Psoas muscle (tissue), 8 donors: ENCODE results near the gene CPEB2. TPM values are rescaled to one million over a fixed set of nuclear protein-coding genes. Genes with fewer than 3 reads are reported as not detected.

ENCODE experiments used
- ATAC-seq, 4 donors: fragments of 200-7000 bp; cut with Tn5 transposase; one replicate each; pipeline ENCODE4 v1.9.1; 2020; ENCODE audit warnings: moderate library complexity in 3 of 4, mild to moderate bottlenecking in 2 of 4
- DNase-seq, 2 donors: peaks; one replicate each; pipeline ENCODE4 v3.0.0-alpha.2; 2020
- H3K27ac ChIP-seq: fragments of 200-600 bp; one replicate; pipeline ENCODE4 v1.8.0; 2022
- H3K27me3 ChIP-seq, 3 donors: fragments of 200-600 bp in 1 of 3; one replicate each; pipeline versions ENCODE4 v1.6.1 to v1.8.0; 2013 to 2022; ENCODE audit warnings: low read length in 2 of 3, mild to moderate bottlenecking in 2 of 3, moderate library complexity in 1 of 3; ENCODE audit not compliant: insufficient read depth in 3 of 3
- H3K36me3 ChIP-seq, 2 donors: fragments of 200-600 bp in 1 of 2; one replicate each; pipeline versions ENCODE4 v1.6.1 to v1.8.0; 2013 to 2022; ENCODE audit warnings: low read depth in 1 of 2, mild to moderate bottlenecking in 1 of 2, moderate library complexity in 1 of 2; ENCODE audit not compliant: insufficient read depth in 1 of 2
- H3K4me1 ChIP-seq: fragments of 200-600 bp; one replicate; pipeline ENCODE4 v1.8.0; 2022
- H3K4me3 ChIP-seq: fragments of 200-600 bp; one replicate; pipeline ENCODE4 v1.8.0; 2022; ENCODE audit warnings: mild to moderate bottlenecking
- H3K9me3 ChIP-seq: fragments of 200-600 bp; one replicate; pipeline ENCODE4 v1.8.0; 2022
- WGBS, 3 donors: extraction: QIAGEN DNeasy Blood & Tissue Kit; methylation state at CpG; one replicate each; pipeline versions ENCODE4 v1.1.6 to v1.1.7; 2013; 5-methylcytosine and 5-hydroxymethylcytosine counted together
- intact Hi-C, 2 donors: fragments of 100-400 bp; cut with DNase I; formaldehyde crosslinking; loops; one replicate each; pipeline versions ENCODE4 v1.11.0 to v1.14.2; 2022
- polyA plus RNA-seq, 3 donors: library from polyadenylated mRNA; stranded (reverse); fragments of 200-250 nt; gene quantifications; one replicate each; pipeline ENCODE4 v1.2.3, GENCODE V29; 2013
- total RNA-seq, 4 donors: library from RNA; stranded (reverse); fragmentation: NEBNext Ultra II Directional in 2 of 4; extraction: Animal tissue kit (Norgen Biotek cat#: 25700) in 2 of 4; gene quantifications; one replicate each; pipeline versions ENCODE4 v1.2.1 to v1.2.4, GENCODE V29; 2021 to 2023
- TF ChIP-seq, protein P1 (sequence below): fragments of 200-600 bp; IDR thresholded peaks from one replicate; pipeline ENCODE4 v1.8.0; 2022; ENCODE audit warnings: antibody characterized with exemption
- donor health status: healthy with polysubstance abuse.
- donor health status: DM: no; HTN: no; CAD: no; lungs with moderate emphysema.
- donor health status: Bipolar disorder and iron deficiency.
- donor health status: healthy.
- donor health status: DM: yes; HTN: yes; CAD: no.
- donor health status: DM: no; HTN: no; CAD: no.
- donor health status: DM: no; HTN: no; CAD: no.
- donor health status: DM: yes; HTN: yes; CAD: no.

CPEB2 gene
- total and polyA plus RNA-seq, 7 donors: 2.5 to 14.0 (median 6.0) TPM

DNA sequence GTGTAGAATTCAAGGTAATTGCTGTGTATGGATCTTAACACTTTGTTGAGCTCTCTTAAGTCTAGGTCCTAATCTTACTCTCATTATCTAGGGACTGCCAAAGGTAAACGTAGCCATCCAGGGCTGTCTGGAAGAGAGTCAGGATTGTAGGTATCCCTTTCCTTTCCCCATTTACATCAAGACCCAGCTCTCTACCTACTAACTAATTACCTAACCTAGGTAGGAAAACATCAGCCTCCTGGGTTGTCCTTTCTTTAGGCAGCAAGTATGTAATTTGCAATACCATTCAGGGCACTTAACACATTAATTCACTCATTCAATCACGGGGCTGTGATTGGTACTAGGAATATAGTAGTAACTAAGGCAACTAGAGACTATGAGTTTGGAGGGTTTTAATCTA, 15.2 kb upstream of the CPEB2 start:
- H3K9me3 ChIP-seq: no peaks in the 10 kb centered on the region
- ATAC-seq: no peak
- no peaks in the 10 kb centered on the region for H3K27me3 ChIP-seq

DNA sequence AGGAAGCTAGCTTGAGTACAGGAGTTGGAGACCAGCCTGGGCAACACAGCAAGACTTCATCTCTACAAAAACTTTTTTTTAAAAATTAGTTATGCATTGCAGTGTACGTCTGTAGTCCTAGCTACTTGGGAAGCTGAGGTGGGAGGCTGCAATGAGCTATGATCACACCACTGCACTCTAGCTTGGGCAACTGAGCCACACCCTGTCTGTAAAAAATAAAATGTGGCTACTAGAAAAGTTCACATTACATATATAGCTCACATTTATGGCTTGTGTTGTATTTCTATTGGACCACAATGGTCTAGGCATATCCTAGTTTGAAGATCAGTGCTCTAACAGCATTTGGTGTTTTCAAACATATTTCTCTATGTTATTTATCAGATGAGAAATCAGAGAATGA, 11.8 kb upstream of the CPEB2 start:
- intact Hi-C loops: loop anchor here (10.0 kb wide), 2 partner anchors 126 to 1336 kb away; no protein-coding TSS in a partner anchor
- no peak overlapping the region for H3K4me3 ChIP-seq
- no peak for ATAC-seq
- TF ChIP-seq, protein P1, sequence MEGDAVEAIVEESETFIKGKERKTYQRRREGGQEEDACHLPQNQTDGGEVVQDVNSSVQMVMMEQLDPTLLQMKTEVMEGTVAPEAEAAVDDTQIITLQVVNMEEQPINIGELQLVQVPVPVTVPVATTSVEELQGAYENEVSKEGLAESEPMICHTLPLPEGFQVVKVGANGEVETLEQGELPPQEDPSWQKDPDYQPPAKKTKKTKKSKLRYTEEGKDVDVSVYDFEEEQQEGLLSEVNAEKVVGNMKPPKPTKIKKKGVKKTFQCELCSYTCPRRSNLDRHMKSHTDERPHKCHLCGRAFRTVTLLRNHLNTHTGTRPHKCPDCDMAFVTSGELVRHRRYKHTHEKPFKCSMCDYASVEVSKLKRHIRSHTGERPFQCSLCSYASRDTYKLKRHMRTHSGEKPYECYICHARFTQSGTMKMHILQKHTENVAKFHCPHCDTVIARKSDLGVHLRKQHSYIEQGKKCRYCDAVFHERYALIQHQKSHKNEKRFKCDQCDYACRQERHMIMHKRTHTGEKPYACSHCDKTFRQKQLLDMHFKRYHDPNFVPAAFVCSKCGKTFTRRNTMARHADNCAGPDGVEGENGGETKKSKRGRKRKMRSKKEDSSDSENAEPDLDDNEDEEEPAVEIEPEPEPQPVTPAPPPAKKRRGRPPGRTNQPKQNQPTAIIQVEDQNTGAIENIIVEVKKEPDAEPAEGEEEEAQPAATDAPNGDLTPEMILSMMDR: no peak
- H3K36me3 ChIP-seq: no peaks in the 10 kb centered on the region
- H3K27ac ChIP-seq: no peak overlapping the region
- no peaks in the 10 kb centered on the region for H3K4me1 ChIP-seq
- H3K27me3 ChIP-seq: peaks cover 0 to 7% (median 0%) of the 10 kb centered on the region in 3 donors
- 26 to 33% (median 29%) methylated on average over 1 of the region's 1 CpG for WGBS, 3 donors
- DNase-seq: no peak
- no peaks in the 10 kb centered on the region for H3K9me3 ChIP-seq

More for the DNA sequence above, 15.2 kb upstream of the CPEB2 start:
- no peak overlapping the region for H3K27ac ChIP-seq
- H3K36me3 ChIP-seq: no peaks in the 10 kb centered on the region
- TF ChIP-seq, protein P1: no peak
- 54 to 62% (median 61%) methylated on average over 2 of the region's 2 CpGs for WGBS, 3 donors
- H3K4me3 ChIP-seq: no peak overlapping the region
- intact Hi-C loops: no loop called here
- no peaks in the 10 kb centered on the region for H3K4me1 ChIP-seq
- DNase-seq: no peak

DNA sequence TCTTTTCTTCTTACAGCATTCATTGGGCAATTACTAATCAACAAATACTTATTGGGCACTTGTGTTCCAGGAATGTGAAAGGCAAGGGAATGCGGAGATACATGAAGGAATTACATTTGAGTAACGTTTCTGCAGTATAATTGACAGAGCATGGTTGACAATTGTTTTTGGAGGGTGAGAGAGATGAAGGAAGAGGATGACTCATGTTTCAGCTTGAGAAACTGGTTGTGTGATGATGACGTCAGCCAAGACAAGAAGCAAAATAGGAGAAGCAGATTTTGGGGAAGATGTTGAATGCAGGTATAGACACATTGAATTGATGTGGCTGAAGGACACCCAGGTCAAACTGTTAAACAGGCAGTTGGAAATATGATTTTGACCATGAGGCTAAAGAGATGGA, 8.0 kb upstream of the CPEB2 start:
- ATAC-seq (no peak), DNase-seq (no peak)
- intact Hi-C loops: loop anchor here (10.0 kb wide), 2 partner anchors 129 to 1339 kb away; no protein-coding TSS in a partner anchor
- no peaks in the 10 kb centered on the region for H3K36me3 ChIP-seq
- H3K9me3 ChIP-seq: no peaks in the 10 kb centered on the region
- H3K4me1 ChIP-seq: no peaks in the 10 kb centered on the region
- no peak overlapping the region for H3K27ac ChIP-seq
- H3K4me3 ChIP-seq: no peak overlapping the region
- WGBS, 3 donors: 67 to 71% (median 69%) methylated on average over 3 of the region's 3 CpGs
- TF ChIP-seq, protein P1: no peak
- peaks cover 0 to 7% (median 0%) of the 10 kb centered on the region in 3 donors for H3K27me3 ChIP-seq

DNA sequence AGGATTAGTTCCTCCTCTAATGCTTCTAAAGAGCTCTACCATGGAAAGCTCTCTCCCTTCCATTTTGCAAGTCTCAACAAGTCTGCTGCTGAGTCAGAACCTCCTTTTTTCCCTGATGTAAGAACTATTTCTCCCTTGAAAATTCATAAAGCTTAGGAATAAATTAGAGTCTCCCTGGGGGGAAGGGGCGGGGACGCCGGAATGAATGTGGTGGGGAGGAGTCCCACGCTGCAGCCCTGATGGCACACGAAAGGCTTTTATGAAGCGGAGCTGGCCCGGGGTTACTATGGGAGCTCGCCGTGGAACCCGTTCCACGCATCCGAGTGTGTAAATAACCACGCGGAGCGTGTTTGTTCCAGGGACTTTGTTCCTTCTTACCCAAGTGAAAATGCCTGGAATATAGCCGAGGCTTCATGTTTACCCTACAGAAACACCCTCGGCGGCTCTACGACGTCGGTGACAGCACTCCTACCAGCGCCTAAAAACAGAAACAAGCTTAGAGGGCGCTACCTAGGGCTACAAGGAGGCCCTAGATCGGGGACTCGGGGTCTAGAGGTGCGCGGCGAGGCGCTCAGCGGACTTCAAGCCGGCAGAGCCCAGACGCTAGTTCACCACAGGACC, 923 bp upstream of the CPEB2 start:
- peak overlapping the region; percentile 85 for H3K4me3 ChIP-seq
- H3K36me3 ChIP-seq: no peaks in the 10 kb centered on the region
- TF ChIP-seq, protein P1: no peak
- H3K27me3 ChIP-seq: no peaks in the 10 kb centered on the region
- intact Hi-C loops: loop anchor here (2.0 to 10.0 kb wide), 5 partner anchors 144 to 1375 kb away; partner anchors contain the start of genes FBXL5 (in 2 of the 2) and BOD1L1 (in 1 of the 2)
- ATAC-seq: peak; percentile 12 to 40 (median 34)
- WGBS, 3 donors: 0 to 1% (median 0%) methylated on average over 32 of the region's 32 CpGs
- peak overlapping the region; percentile 99 for H3K27ac ChIP-seq
- no peaks in the 10 kb centered on the region for H3K9me3 ChIP-seq
- DNase-seq: peak; percentile 81 to 85
- peaks cover 15% of the 10 kb centered on the region for H3K4me1 ChIP-seq
